Suprapubic skin (tissue), 3 donors: ENCODE data around the gene CACNA2D4.

Experiments used
- POLR2A ChIP-seq, 2 donors: fragments of 450-650 bp; IDR thresholded peaks; one replicate each; pipeline ENCODE4 v1.6.1; 2017; ENCODE audit warnings: antibody characterized with exemption in 2 of 2, mild to moderate bottlenecking in 2 of 2, moderate library complexity in 2 of 2
- TF ChIP-seq, protein P1 (sequence below), 2 donors: fragments of 200-600 bp in 1 of 2; fragments of 450-650 bp in 1 of 2; sonication (generic) in 1 of 2; IDR thresholded peaks; one replicate each; pipeline ENCODE4 v1.5.1; 2016 to 2019; ENCODE audit warnings: antibody characterized with exemption in 2 of 2, mild to moderate bottlenecking in 1 of 2, moderate library complexity in 1 of 2

- TF ChIP-seq POLR2A (IDR thresholded peaks at IDR 0.05) = no peak
- TF ChIP-seq, protein P1, sequence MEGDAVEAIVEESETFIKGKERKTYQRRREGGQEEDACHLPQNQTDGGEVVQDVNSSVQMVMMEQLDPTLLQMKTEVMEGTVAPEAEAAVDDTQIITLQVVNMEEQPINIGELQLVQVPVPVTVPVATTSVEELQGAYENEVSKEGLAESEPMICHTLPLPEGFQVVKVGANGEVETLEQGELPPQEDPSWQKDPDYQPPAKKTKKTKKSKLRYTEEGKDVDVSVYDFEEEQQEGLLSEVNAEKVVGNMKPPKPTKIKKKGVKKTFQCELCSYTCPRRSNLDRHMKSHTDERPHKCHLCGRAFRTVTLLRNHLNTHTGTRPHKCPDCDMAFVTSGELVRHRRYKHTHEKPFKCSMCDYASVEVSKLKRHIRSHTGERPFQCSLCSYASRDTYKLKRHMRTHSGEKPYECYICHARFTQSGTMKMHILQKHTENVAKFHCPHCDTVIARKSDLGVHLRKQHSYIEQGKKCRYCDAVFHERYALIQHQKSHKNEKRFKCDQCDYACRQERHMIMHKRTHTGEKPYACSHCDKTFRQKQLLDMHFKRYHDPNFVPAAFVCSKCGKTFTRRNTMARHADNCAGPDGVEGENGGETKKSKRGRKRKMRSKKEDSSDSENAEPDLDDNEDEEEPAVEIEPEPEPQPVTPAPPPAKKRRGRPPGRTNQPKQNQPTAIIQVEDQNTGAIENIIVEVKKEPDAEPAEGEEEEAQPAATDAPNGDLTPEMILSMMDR (IDR thresholded peaks at IDR 0.05) = no peak
Measured at GRCh38 chr12:1792406-1792805, 126.0 kb downstream of the CACNA2D4 start.
